Measurements from ENCODE around the gene ZNF234. TPM values are rescaled to one million over a fixed set of nuclear protein-coding genes. Genes with fewer than 3 reads are reported as not detected.

ZNF234 gene
- polyA plus RNA-seq, 1 of the 3 experiments (the other 2 are of a cell fraction) = 3.1 TPM

- Histone ChIP-seq H3K9me3 (no peaks in the 10 kb centered on the region; the same call in 1 of the 2 replicates), H4K20me1 (ENCODE audit: insufficient read depth) (no peaks in the 10 kb centered on the region), H3K4me1 (ENCODE audit: control insufficient read depth in 1 of 2, insufficient read depth in 2 of 2, low read depth in 1 of 2, low read length in 1 of 2) (peaks cover 0 to 7% of the 10 kb centered on the region in 2 experiments; a peak in 2 of 4 replicates), H3K4me2 (peak overlapping the region; percentile 91), H3F3A (replicated peaks; ENCODE audit: insufficient read depth) (peaks cover 12% of the 10 kb centered on the region), H3K36me3 (replicated peaks in 1 of 2; ENCODE audit: control insufficient read depth in 1 of 2, insufficient read depth in 2 of 2, low read length in 1 of 2) (peaks cover 24 to 29% of the 10 kb centered on the region in 2 experiments), H3K9ac (no peak overlapping the region), H3K27ac (ENCODE audit: low read depth in 2 of 2, low read length in 1 of 2) (peak overlapping the region; percentile 79 to 85; a peak in 3 of 4 replicates), H3K79me2 (ENCODE audit: insufficient read depth) (peaks cover 41% of the 10 kb centered on the region), H3K27me3 (ENCODE audit: insufficient read depth) (no peaks in the 10 kb centered on the region), H2AFZ (ENCODE audit: low read depth) (peak overlapping the region; percentile 96), H3K4me3 (ENCODE audit: low read depth in 2 of 2, low read length in 1 of 2) (peak overlapping the region; percentile 73 to 98), H3K9me2 (no peaks in the 10 kb centered on the region)
- CTCF ChIA-PET = interaction anchor here (0.8 to 1.0 kb wide), 2 partner anchors 52 to 84 kb away, joined by 3 read pairs; no protein-coding TSS in a partner anchor
- TF ChIP-seq EZH2phosphoT487 (IDR thresholded peaks at IDR 0.05; ENCODE audit: borderline replicate concordance, low read depth) (no peak), NRF1 (IDR thresholded peaks at IDR 0.05; ENCODE audit: low read depth, low read length) (no peak), POLR2AphosphoS5 (IDR thresholded peaks at IDR 0.05; ENCODE audit: low read depth, low read length) (no peak), TAF1 (IDR thresholded peaks at IDR 0.05; ENCODE audit: borderline replicate concordance, low read depth, low read length) (no peak), RFX5 (IDR thresholded peaks at IDR 0.05; ENCODE audit: low read length) (no peak), YY1 (IDR thresholded peaks at IDR 0.05; ENCODE audit: low read depth) (no peak), CHD2 (IDR thresholded peaks at IDR 0.05; ENCODE audit: low read length, partially characterized antibody) (no peak), JUND (IDR thresholded peaks at IDR 0.05) (no peak), MEF2A (IDR thresholded peaks at IDR 0.05; ENCODE audit: borderline replicate concordance, low read depth) (no peak), USF1 (IDR thresholded peaks at IDR 0.05; ENCODE audit: borderline replicate concordance, low read depth) (no peak), RXRA (IDR thresholded peaks at IDR 0.05; ENCODE audit: borderline replicate concordance, low read depth) (no peak)
- 18% methylated on average over 3 of the region's 3 CpGs for WGBS (ENCODE audit: low lambda C conversion rate)
- POLR2A ChIA-PET = interaction anchor here (0.8 to 2.0 kb wide), 7 partner anchors 10 to 139 kb away, joined by 3 to 15 read pairs (median 5); partner anchors contain the start of genes ZNF223, ZNF225 and ZNF227
- DNase-seq = no peak
Measured at GRCh38 chr19:44164327-44164672, 22.9 kb downstream of the ZNF234 start.

GRCh38 chr19:44164673-44165512 is 23.5 kb downstream of the ZNF234 start, which contains the start of gene ZNF226:
ZNF226 (plus strand) TSS chr19:44165100; CDS start chr19:44170081, 4,981 bp downstream.
- CTCF ChIA-PET = interaction anchor here (0.8 to 1.0 kb wide), 2 partner anchors 52 to 85 kb away, joined by 3 read pairs; no protein-coding TSS in a partner anchor
- peak; percentile 78 for DNase-seq
- TF ChIP-seq POLR2AphosphoS5 (IDR thresholded peaks at IDR 0.05; ENCODE audit: low read depth, low read length) = peak; percentile 89
- peak; percentile 18; the same call in 1 of the 2 replicates for TF ChIP-seq RCOR1 (IDR thresholded peaks at IDR 0.05; ENCODE audit: low read length)
- TF ChIP-seq TEAD4 (IDR thresholded peaks at IDR 0.05; ENCODE audit: borderline replicate concordance, insufficient read depth) = no peak
- peak; percentile 51; the same call in 1 of the 2 replicates for TF ChIP-seq ZBTB33 (IDR thresholded peaks at IDR 0.05; ENCODE audit: borderline replicate concordance, low read depth)
- TF ChIP-seq RAD21 (IDR thresholded peaks at IDR 0.05; ENCODE audit: low read length) = no peak; the same call in 1 of the 2 replicates
- TF ChIP-seq TAF1 (IDR thresholded peaks at IDR 0.05; ENCODE audit: borderline replicate concordance, low read depth, low read length) = peak; percentile 46; the same call in 1 of the 2 replicates
- peak; percentile 85; the same call in 1 of the 2 replicates for TF ChIP-seq SIN3A (IDR thresholded peaks at IDR 0.05; ENCODE audit: borderline replicate concordance, low read depth, low read length)
- peak; percentile 29; the same call in 1 of the 2 replicates for TF ChIP-seq TCF12 (IDR thresholded peaks at IDR 0.05)
- peak; percentile 60; the same call in 1 of the 2 replicates for TF ChIP-seq MAX (IDR thresholded peaks at IDR 0.05; ENCODE audit: low read depth)
- TF ChIP-seq YY1 (IDR thresholded peaks at IDR 0.05; ENCODE audit: low read depth) = peak; percentile 94
- peak; percentile 96 for TF ChIP-seq CHD2 (IDR thresholded peaks at IDR 0.05; ENCODE audit: low read length, partially characterized antibody)
- no peak for TF ChIP-seq PBX3 (IDR thresholded peaks at IDR 0.05)
- TF ChIP-seq GATA2 (CRISPR knock-in tag; IDR thresholded peaks at IDR 0.05) = no peak
- no peak for TF ChIP-seq EZH2phosphoT487 (IDR thresholded peaks at IDR 0.05; ENCODE audit: borderline replicate concordance, low read depth)
- no peak for TF ChIP-seq NRF1 (IDR thresholded peaks at IDR 0.05; ENCODE audit: low read depth, low read length)
- TF ChIP-seq FOSL2 (IDR thresholded peaks at IDR 0.05; ENCODE audit: borderline replicate concordance, low read depth) = no peak

More at GRCh38 chr19:44164673-44165512, 23.5 kb downstream of the ZNF234 start, which contains the start of gene ZNF226:
- POLR2A ChIA-PET = interaction anchor here (0.8 to 2.0 kb wide), 8 partner anchors 10 to 139 kb away, joined by 3 to 15 read pairs (median 4); partner anchors contain the start of genes ZNF223, ZNF225 and ZNF227
- Histone ChIP-seq H4K20me1 (ENCODE audit: insufficient read depth) (no peaks in the 10 kb centered on the region), H3K79me2 (ENCODE audit: insufficient read depth) (peaks cover 47% of the 10 kb centered on the region), H2AFZ (ENCODE audit: low read depth) (peak within 1 kb of the TSS; percentile 96), H3K27me3 (ENCODE audit: insufficient read depth) (no peaks in the 10 kb centered on the region), H3K27ac (ENCODE audit: low read depth in 2 of 2, low read length in 1 of 2) (peak within 1 kb of the TSS; percentile 85 to 88), H3K4me2 (peak within 1 kb of the TSS; percentile 91), H3F3A (replicated peaks; ENCODE audit: insufficient read depth) (peaks cover 12% of the 10 kb centered on the region), H3K4me1 (ENCODE audit: control insufficient read depth in 1 of 2, insufficient read depth in 2 of 2, low read depth in 1 of 2, low read length in 1 of 2) (peaks cover 0 to 7% of the 10 kb centered on the region in 2 experiments; a peak in 2 of 4 replicates), H3K9me2 (no peaks in the 10 kb centered on the region), H3K9ac (peak within 1 kb of the TSS; percentile 89), H3K36me3 (replicated peaks in 1 of 2; ENCODE audit: control insufficient read depth in 1 of 2, insufficient read depth in 2 of 2, low read length in 1 of 2) (peaks cover 30 to 35% of the 10 kb centered on the region in 2 experiments), H3K9me3 (no peaks in the 10 kb centered on the region; the same call in 1 of the 2 replicates), H3K4me3 (ENCODE audit: low read depth in 2 of 2, low read length in 1 of 2) (peak within 1 kb of the TSS; percentile 73 to 98)
- under 1% methylated on average over 29 of the region's 32 CpGs for WGBS (ENCODE audit: low lambda C conversion rate)
